Ovary (tissue), 3 donors: ENCODE results near the gene TSPAN5.

Experiments
- CTCF ChIP-seq, 3 donors: fragments of 450-650 bp in 2 of 3; fragments of 200-600 bp in 1 of 3; IDR thresholded peaks; one replicate each; pipeline versions ENCODE4 v1.5.1 to v1.8.0; 2016 to 2022; ENCODE audit warnings: antibody characterized with exemption in 3 of 3, mild to moderate bottlenecking in 1 of 3
- EP300 ChIP-seq: sonication (generic); formaldehyde crosslinking; IDR thresholded peaks from one replicate; pipeline ENCODE4 v1.6.1; 2017; ENCODE audit warnings: antibody characterized with exemption
- donor health status: DM: no; HTN: no; CAD: no.

GRCh38 chr4:98447648-98448047 is 210.8 kb downstream of the TSPAN5 start:
- TF ChIP-seq CTCF (IDR thresholded peaks at IDR 0.05) (no peak), EP300 (no peak)
